Measurements from ENCODE around the gene HLA-F.
A peak's percentile ranks its signal among the peaks of the same experiment; 100 is the strongest.

The HLA-F gene

DNA sequence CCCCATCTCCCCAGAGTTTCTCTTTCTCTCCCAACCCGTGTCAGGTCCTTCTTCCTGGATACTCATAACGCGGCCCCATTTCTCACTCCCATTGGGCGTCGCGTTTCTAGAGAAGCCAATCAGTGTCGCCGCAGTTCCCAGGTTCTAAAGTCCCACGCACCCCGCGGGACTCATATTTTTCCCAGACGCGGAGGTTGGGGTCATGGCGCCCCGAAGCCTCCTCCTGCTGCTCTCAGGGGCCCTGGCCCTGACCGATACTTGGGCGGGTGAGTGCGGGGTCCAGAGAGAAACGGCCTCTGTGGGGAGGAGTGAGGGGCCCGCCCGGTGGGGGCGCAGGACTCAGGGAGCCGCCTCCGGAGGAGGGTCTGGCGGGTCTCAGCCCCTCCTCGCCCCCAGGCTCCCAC is at the start of gene HLA-F:
Gene HLA-F, plus strand, starts transcription at position 173 of the 404 bp plus-strand sequence. Its CDS starts 30 bp downstream, at position 203.
- DNase-seq (ENCODE audit: extremely low read depth in 1 of 2, low read depth in 1 of 2) = peak in 1 of 2 donors; percentile 65

- DNase-seq (ENCODE audit: extremely low read depth in 1 of 2, low read depth in 1 of 2) = no peak
Measured at GRCh38 chr6:29674008-29674407, 49.2 kb upstream of the HLA-F start.

DNA sequence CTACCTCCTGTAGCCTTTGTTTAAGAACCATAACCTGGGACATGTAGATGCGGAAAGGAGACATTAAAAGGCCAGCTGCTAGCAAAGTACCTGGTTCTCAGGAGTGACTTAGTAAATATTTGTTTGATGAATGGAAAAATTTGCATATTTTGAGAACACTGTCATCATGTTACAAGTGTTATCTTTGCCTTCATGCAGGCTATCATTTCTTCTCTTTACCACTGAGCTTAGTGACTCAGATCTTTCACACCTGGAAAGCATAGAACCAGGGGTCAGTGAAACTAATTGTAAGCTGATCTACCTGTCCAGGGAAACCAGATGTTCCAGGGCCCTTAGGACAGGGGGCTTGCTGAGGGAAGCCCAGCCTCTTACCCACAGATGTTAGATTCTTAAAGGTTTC is 47.7 kb upstream of the HLA-F start:
- DNase-seq (ENCODE audit: extremely low read depth in 1 of 2, low read depth in 1 of 2) = no peak

GRCh38 chr6:29676981-29677601 is 46.1 kb upstream of the HLA-F start:
- no peak for DNase-seq (ENCODE audit: extremely low read depth in 1 of 2, low read depth in 1 of 2)

GRCh38 chr6:29678114-29678513 is 45.1 kb upstream of the HLA-F start:
- no peak for DNase-seq (ENCODE audit: extremely low read depth in 1 of 2, low read depth in 1 of 2)

- DNase-seq (ENCODE audit: extremely low read depth in 1 of 2, low read depth in 1 of 2) = no peak
Measured at GRCh38 chr6:29679962-29680361, 43.3 kb upstream of the HLA-F start.

GRCh38 chr6:29680416-29680815 is 42.8 kb upstream of the HLA-F start:
- no peak for DNase-seq (ENCODE audit: extremely low read depth in 1 of 2, low read depth in 1 of 2)

DNA sequence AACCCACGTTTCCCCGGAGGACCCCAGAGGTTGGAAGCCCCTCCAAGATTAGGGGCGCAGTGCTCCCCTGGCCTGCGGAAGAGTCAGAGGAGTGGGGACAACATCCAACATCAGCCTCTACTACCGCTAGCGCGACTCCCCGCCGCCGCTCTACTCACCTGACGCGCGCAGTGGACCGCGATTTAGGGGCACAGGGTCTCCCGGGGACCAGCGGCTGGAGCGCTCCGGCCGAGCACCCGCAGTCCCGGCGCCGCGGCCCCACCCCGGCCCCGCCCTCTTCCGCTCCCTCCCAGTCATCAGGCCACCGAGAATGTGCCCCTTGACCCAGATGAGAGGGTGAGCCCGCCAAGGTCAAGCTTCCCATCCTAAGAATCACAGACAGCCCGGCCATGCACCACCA is 42.3 kb upstream of the HLA-F start, which contains the start of gene ZFP57:
Gene ZFP57, minus strand, starts transcription at position 249 of the 400 bp plus-strand sequence. CDS start 4,149 bp downstream, outside the sequence.
- DNase-seq (ENCODE audit: extremely low read depth in 1 of 2, low read depth in 1 of 2) = no peak

DNA sequence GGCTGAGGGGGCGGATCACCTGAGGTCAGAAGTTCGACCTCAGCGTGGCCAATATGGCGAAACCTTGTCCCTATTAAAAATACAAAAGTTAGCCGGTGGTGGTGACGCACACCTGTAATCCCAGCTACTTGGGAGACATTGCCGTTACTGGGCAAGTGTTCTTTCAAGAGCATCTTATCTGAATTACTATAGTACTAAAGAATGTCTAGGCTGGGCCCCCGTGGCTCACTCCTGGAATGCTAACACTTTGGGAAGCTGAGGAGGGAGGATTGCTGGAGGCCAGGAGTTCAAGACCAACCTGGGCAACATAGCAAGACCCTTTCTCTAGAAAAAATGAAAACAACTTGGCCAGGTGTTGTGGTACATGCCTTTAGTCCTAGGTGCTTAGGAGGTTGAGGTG is 41.4 kb upstream of the HLA-F start:
- DNase-seq (ENCODE audit: extremely low read depth in 1 of 2, low read depth in 1 of 2) = no peak

DNA sequence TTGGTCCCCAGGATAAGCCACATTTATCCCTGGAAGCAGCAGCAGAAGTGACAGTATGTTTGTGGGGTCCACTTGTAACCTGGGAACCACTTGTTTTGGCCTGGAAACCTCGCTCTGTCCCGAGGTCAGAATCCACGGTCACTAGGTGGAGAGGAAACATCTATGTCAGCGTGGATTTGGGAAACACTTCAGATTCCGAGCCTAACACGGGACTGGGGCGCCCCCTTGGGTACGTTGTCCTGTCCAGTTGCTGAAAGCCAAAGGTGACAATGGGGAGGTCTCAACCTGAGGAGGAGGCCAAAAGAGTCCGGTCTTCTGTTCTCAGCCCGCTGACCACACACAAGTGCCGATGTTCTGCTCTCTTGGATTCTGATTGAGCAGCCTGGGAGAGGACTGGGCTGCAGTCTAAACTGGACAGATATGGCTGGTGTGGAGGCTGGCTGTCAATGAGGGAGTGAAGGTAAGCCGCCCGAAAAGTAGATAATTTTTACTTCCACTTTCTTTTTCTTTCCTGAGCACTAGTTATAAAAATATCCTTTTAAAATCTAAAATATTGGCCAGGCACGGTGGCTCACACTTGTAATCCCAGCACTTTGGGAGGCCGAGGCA is 37.4 kb upstream of the HLA-F start:
- DNase-seq (ENCODE audit: extremely low read depth in 1 of 2, low read depth in 1 of 2) = no peak

GRCh38 chr6:29694637-29695036 is 28.6 kb upstream of the HLA-F start:
- DNase-seq (ENCODE audit: extremely low read depth in 1 of 2, low read depth in 1 of 2) = no peak

DNA sequence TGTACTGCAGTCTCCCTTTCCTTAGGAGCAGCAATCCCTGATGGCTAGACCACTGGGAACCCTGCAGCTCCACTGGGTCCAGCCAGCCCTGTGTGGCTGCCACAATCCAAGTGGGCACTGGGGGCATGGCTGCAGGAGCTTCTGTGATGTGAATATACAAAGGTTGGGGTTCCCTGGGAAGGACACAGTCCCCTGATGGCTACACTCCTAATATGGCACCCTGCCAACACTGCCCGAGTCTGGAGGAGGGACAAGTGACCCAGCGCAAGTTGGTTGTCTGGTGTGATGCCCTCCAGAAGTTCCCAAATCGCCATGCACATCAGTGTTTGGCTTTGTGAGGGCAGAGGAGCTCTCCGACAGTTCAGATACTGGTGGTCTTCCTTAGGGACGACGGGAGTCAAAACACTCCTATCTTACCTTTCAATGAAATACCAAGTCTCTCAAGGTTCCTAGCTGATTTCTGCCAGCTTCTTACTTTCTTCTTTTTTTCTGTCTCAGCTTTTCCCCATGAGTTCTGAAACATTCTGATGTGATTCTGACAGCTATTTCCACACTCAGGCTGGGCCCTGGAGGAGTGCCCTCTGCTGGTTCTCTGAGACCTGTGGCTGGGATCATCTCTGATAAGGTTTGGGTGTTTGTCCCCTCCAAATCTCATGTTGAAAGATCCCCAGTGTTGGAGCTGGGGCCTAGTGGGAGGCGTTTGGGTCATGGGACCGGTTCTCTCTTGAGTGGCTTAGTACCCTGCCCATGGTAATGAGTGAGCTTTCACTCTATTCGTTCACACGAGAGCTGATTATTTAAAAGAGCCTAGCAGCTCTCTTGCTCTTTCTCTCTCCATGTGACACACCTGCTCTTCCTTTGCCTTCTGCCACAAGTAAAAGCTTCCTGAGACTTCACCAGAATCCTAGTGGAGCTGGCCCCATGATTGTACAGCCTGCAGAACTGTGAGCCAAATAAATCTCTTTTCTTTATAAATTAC is 26.8 kb upstream of the HLA-F start:
- DNase-seq (ENCODE audit: extremely low read depth in 1 of 2, low read depth in 1 of 2) = no peak

DNA sequence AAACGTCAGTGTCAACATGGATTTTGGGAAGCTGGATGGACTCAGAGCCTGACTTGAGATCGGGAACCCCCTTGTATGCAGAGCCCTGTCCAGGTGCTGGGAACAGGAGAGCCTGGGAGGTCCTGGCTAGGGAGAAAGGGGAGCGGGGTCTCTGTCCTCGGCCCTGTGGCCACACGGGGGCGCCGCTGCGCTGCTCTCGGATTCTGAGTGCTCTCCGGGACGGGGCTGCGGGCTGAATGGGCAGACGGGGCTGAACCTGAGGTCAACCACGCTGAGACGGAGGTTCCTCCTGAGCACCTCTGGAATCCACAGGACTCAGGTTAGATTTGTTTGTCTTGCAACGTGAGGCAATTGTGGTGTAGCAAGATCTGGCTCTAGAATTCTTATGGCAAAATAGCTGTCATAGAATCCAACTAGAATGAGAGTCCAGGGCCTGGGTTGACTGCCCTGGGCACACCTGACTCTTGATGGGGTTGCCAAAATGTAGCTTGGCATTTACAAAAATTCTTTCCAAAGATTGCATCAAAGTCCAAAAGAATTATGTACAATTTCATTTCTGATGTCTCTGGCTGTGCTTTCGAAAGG is 20.6 kb upstream of the HLA-F start:
- peak; percentile 55 to 74 for DNase-seq (ENCODE audit: extremely low read depth in 1 of 2, low read depth in 1 of 2)

DNA sequence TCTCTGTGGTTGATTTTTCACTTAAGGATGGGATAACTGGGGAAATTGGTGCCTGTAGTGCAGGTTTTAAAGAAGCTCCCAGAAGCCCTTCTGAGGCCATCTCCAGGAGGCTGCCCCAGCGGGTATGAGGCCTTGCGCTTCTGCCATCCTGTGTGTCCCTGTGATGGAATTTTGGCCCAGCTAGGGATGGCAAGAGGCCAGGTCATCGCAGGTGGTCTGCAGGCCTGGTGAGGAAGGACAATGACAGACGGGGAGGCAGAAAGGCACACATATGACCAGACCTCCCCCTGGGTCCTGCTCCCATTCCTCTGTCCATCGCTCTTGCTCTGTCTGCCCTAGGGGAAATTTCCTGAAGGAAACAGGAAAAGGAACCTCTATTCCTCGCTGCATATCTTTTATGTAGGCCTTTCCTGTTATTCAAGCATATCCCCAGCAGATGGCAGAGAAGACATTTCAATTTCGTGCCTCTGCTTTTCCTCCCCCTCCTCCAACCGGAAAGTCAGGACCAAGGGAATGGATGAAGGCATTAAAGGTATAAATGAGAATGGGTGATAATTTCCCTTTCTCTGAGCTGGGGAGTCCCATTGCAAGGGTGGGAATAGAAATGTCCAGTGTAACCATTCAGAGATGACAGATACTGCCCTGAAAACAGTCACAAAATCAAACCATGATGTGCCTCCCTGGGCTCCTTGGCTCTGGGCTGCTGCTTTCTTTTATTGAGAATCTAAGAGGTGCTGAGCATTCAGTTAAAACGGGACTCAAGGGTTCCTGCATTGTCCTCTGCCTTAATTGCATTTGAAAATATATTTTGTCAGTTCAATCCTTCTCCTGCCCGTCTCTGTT is 17.6 kb upstream of the HLA-F start:
- DNase-seq (ENCODE audit: extremely low read depth in 1 of 2, low read depth in 1 of 2) = no peak

DNA sequence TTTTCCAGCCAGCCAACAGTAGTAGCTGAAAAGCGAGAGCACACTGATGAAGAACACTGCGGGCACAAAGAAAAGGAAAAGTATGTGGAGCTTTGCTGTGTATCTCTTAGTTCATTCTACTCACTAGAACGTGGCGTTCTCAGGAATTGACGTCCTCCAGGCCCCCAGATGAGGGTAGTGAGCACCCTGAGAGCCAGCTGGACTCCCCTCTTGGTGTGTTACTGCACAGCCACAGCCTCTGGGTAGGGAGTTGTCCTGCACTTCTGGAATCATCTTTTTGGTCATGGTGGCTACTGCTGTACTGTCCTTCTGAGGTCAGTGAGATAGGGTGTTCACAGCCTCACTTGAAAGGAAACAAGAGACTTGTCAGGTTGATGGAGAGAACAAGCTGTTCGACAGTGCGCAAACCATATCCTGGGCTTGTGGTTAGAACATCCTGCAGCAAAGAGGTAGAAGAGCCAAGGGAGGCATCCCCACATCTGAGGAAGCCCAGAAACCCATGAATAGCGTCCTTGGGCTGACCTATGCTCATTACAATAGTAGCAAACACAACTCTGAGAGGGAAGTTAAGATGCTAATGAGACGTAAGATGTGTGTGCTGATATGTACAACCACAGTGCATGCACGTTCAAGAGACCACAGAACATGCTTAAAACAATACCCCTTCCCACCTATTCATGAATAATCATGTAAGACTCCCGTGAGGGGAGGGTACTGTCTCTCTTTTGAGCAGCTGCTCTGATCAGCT is 14.6 kb upstream of the HLA-F start:
- peak in 1 of 2 donors; percentile 25 for DNase-seq (ENCODE audit: extremely low read depth in 1 of 2, low read depth in 1 of 2)

GRCh38 chr6:29709188-29709587 is 14.0 kb upstream of the HLA-F start:
- no peak for DNase-seq (ENCODE audit: extremely low read depth in 1 of 2, low read depth in 1 of 2)

DNA sequence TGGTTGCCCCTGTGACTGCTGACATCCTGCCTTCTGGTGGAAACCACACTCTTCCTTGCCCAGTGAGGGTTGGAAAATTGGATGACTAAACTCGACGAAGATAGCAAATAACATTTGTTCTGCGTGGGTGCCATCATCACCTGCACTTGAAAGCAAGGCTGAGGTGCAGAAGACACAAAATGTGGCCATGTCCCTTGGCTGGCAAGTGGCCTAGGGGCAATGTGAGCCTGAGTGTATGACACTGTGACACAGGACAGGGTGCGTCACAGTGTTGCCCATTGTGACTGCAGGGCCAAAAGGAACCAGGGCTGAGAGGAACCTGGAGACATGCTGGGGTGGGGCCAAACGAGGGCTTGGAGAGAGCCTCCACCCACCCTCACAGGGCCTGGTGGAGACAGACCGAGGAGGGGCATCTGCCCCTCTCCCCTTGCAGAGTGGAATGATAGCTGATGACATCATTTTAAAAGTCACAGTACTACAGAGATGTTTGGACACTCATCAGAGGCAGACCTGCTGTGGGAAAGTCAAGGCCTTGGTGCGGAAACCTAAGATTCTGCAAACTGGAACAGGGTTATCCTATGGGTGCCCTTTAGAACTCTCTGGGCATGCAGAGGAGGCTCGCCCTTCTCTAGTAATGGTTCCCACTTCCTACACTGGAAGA is 12.8 kb upstream of the HLA-F start:
- DNase-seq (ENCODE audit: extremely low read depth in 1 of 2, low read depth in 1 of 2) = no peak

GRCh38 chr6:29720863-29721262 is 2.4 kb upstream of the HLA-F start:
- no peak for DNase-seq (ENCODE audit: extremely low read depth in 1 of 2, low read depth in 1 of 2)

Data from activated CD8-positive, alpha-beta memory T cell treated with anti-CD3 and anti-CD28 coated beads for 1 hour (primary cell).